HEK293 (cell line): Measurements from ENCODE around the gene KCNQ2.

Experiments used
- KLF10 ChIP-seq: fragments of 450-650 bp; IDR thresholded peaks from 2 replicates; pipeline ENCODE4 v1.5.1; 2018; ENCODE audit warnings: missing biosample characterization, mild to moderate bottlenecking, missing genetic modification characterization
- OSR2 ChIP-seq: fragments of 450-650 bp; formaldehyde crosslinking; IDR thresholded peaks from 2 replicates; pipeline ENCODE4 v1.5.1; 2016; ENCODE audit warnings: missing biosample characterization, missing genetic modification characterization
- ZBTB1 ChIP-seq: fragments of 450-650 bp; formaldehyde crosslinking; IDR thresholded peaks from 2 replicates; pipeline ENCODE4 v1.5.1; 2016; ENCODE audit warnings: missing biosample characterization, missing genetic modification characterization
- ZBTB49 ChIP-seq: fragments of 450-650 bp; formaldehyde crosslinking; IDR thresholded peaks from 2 replicates; pipeline ENCODE4 v1.5.1; 2016; ENCODE audit warnings: missing biosample characterization, missing genetic modification characterization, low read depth
- ZIC2 ChIP-seq: fragments of 450-650 bp; formaldehyde crosslinking; IDR thresholded peaks from 2 replicates; pipeline ENCODE4 v1.5.1; 2016; ENCODE audit warnings: missing biosample characterization, missing genetic modification characterization
- ZNF223 ChIP-seq: fragments of 450-650 bp; formaldehyde crosslinking; IDR thresholded peaks from 2 replicates; pipeline ENCODE4 v1.5.1; 2016; ENCODE audit warnings: missing biosample characterization, missing genetic modification characterization
- ZNF571 ChIP-seq: fragments of 450-650 bp; formaldehyde crosslinking; IDR thresholded peaks from 2 replicates; pipeline ENCODE4 v1.5.0; 2017; ENCODE audit warnings: missing biosample characterization, missing genetic modification characterization
- ZNF658 ChIP-seq: fragments of 450-650 bp; formaldehyde crosslinking; IDR thresholded peaks from 2 replicates; pipeline ENCODE4; 2016; ENCODE audit warnings: missing biosample characterization, missing genetic modification characterization
- ZNF792 ChIP-seq: fragments of 450-650 bp; formaldehyde crosslinking; IDR thresholded peaks from 2 replicates; pipeline ENCODE4 v1.5.1; 2016; ENCODE audit warnings: missing biosample characterization, missing genetic modification characterization
- TF ChIP-seq, protein P1 (sequence below): fragments of 450-650 bp; formaldehyde crosslinking; IDR thresholded peaks from 2 replicates; pipeline ENCODE4 v1.5.1; 2016; ENCODE audit warnings: missing biosample characterization, missing genetic modification characterization

DNA sequence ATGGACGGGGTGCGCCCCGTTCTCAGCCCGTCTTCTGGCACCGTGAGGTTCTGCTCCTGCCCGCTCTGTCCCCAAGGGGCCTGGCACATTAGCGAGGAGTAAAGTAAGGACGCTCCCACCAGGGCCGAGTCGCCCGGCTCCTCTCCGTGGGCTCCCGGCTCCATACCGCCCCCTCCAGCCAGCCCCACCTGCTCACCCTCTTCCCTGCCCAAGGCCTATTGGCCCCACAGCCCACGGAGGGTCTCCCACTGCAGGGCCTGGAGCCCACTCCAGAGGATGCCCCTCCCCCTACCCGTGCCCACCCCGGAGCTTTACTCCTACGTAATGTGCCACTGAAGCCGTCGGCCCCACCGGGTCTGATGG, 63.8 kb downstream of the KCNQ2 start:
- TF ChIP-seq, protein P1, sequence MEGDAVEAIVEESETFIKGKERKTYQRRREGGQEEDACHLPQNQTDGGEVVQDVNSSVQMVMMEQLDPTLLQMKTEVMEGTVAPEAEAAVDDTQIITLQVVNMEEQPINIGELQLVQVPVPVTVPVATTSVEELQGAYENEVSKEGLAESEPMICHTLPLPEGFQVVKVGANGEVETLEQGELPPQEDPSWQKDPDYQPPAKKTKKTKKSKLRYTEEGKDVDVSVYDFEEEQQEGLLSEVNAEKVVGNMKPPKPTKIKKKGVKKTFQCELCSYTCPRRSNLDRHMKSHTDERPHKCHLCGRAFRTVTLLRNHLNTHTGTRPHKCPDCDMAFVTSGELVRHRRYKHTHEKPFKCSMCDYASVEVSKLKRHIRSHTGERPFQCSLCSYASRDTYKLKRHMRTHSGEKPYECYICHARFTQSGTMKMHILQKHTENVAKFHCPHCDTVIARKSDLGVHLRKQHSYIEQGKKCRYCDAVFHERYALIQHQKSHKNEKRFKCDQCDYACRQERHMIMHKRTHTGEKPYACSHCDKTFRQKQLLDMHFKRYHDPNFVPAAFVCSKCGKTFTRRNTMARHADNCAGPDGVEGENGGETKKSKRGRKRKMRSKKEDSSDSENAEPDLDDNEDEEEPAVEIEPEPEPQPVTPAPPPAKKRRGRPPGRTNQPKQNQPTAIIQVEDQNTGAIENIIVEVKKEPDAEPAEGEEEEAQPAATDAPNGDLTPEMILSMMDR (tag by site-specific recombination), result no peak
- no peak for TF ChIP-seq ZBTB49 (tag by site-specific recombination)
- no peak for TF ChIP-seq KLF10 (tag by site-specific recombination)
- no peak for TF ChIP-seq ZNF223 (tag by site-specific recombination)
- TF ChIP-seq ZIC2 (tag by site-specific recombination), result no peak
- no peak for TF ChIP-seq ZNF571 (tag by site-specific recombination)
- TF ChIP-seq ZNF658 (tag by site-specific recombination), result no peak
- no peak for TF ChIP-seq ZBTB1 (tag by site-specific recombination)
- no peak for TF ChIP-seq ZNF792 (tag by site-specific recombination)
- TF ChIP-seq OSR2 (tag by site-specific recombination), result no peak
